K562 (cell line): Measurements from ENCODE around the gene LRP1B. TPM values are rescaled to one million over a fixed set of nuclear protein-coding genes. Genes with fewer than 3 reads are reported as not detected.

Experiments used
- ATAC-seq: fragments of 200-7000 bp; cut with Tn5 transposase; 3 replicates; pipeline ENCODE4 v1.9.1; 2020; ENCODE audit warnings: moderate library complexity
- BruUV-seq: library from RNA; stranded (reverse); fragments of 400-500 nt; replicated peaks from 2 replicates; lab custom pipeline; 2021; lab: Mats Ljungman, UMichigan
- CTCF ChIA-PET: fragments of 300-600 bp; formaldehyde crosslinking; extraction: SDS; loops from one replicate; lab custom pipeline; 2021; ENCODE audit warnings: low intra/inter-chr PET ratio; lab: Yijun Ruan, JAX
- POLR2A ChIA-PET: fragments of 300-600, 350-650 bp; sonication (Branson Sonifier 250); formaldehyde crosslinking; extraction: SDS; loops from one replicate; lab custom pipeline; 2021; ENCODE audit warnings: antibody characterized with exemption, inconsistent platforms; lab: Yijun Ruan, JAX
- DNase-seq, 4 experiments: peaks; one replicate each; pipeline versions ENCODE4 v3.0.0 to v3.0.0-alpha.2; 2011 to 2018; ENCODE audit warnings: low spot score in 3 of 4, mixed read lengths in 3 of 4; ENCODE audit errors: extremely low read depth in 1 of 4
- FAIRE-seq: peaks from 2 replicates; lab custom pipeline; 2011; peaks lifted over from hg19 to GRCh38; lab: Jason Lieb, UNC
- H2AFZ ChIP-seq: 2 replicates; pipeline ENCODE4 v1.6.0; 2011; ENCODE audit warnings: low read depth, low read length, control low read depth, inconsistent platforms
- H3K27ac ChIP-seq: fragments of 200-600 bp; 3 replicates; pipeline ENCODE4 v1.8.0; 2011; ENCODE audit warnings: low read depth, mild to moderate bottlenecking, control low read depth, inconsistent platforms, low read length, moderate library complexity, mixed read lengths; ENCODE audit errors: extremely low read depth
- H3K27me3 ChIP-seq, 2 experiments: fragments of 300-600 bp in 1 of 2; 2 replicates in 1 of 2; 3 replicates in 1 of 2; pipeline versions ENCODE4 v1.6.0 to v1.8.0; 2011; ENCODE audit warnings: inconsistent platforms in 2 of 2, low read length in 2 of 2, mild to moderate bottlenecking in 1 of 2, mixed read lengths in 1 of 2, moderate library complexity in 1 of 2; ENCODE audit not compliant: control insufficient read depth in 2 of 2, insufficient read depth in 2 of 2
- H3K36me3 ChIP-seq: fragments of 300-600 bp; 3 replicates; pipeline ENCODE4 v1.8.0; 2011; ENCODE audit warnings: mild to moderate bottlenecking, low read length, inconsistent platforms; ENCODE audit not compliant: control insufficient read depth, insufficient read depth
- H3K4me1 ChIP-seq, 2 experiments: fragments of 200-600 bp in 1 of 2; replicated peaks in 1 of 2; 2 replicates in 1 of 2; 3 replicates in 1 of 2; pipeline versions ENCODE4 v1.5.1 to v1.8.0; 2011; ENCODE audit warnings: inconsistent platforms in 2 of 2, low read length in 2 of 2, mild to moderate bottlenecking in 1 of 2, mixed read lengths in 1 of 2, moderate library complexity in 1 of 2; ENCODE audit not compliant: control insufficient read depth in 2 of 2, insufficient read depth in 2 of 2
- H3K4me2 ChIP-seq: 2 replicates; pipeline ENCODE4 v1.6.1; 2011; ENCODE audit warnings: low read length, control low read depth, inconsistent platforms, mixed read lengths; ENCODE audit not compliant: insufficient read depth
- H3K4me3 ChIP-seq: fragments of 200-600 bp; sonication (generic), shearing (Covaris generic); 2 replicates; pipeline ENCODE4 v1.5.1; 2016; ENCODE audit warnings: control low read depth, inconsistent platforms
- H3K79me2 ChIP-seq: fragments of 200-600 bp; 3 replicates; pipeline ENCODE4 v1.8.0; 2011; ENCODE audit warnings: low read length, inconsistent platforms; ENCODE audit not compliant: control insufficient read depth, insufficient read depth
- H3K9ac ChIP-seq, 2 experiments: 2 replicates each; pipeline versions ENCODE4 v1.6.0 to v1.6.1; 2011; ENCODE audit warnings: low read depth in 2 of 2, low read length in 2 of 2, control low read depth in 1 of 2, inconsistent platforms in 1 of 2, mild to moderate bottlenecking in 1 of 2, mixed read lengths in 1 of 2; ENCODE audit not compliant: insufficient read depth in 1 of 2
- H3K9me1 ChIP-seq: one replicate; pipeline ENCODE4 v1.6.0; 2011; ENCODE audit warnings: inconsistent platforms, mild to moderate bottlenecking, low read length, moderate library complexity; ENCODE audit not compliant: control insufficient read depth, insufficient read depth
- H3K9me3 ChIP-seq: replicated peaks from 2 replicates; pipeline ENCODE4 v1.5.1; 2011; ENCODE audit warnings: low read depth, low read length, inconsistent platforms; ENCODE audit not compliant: control insufficient read depth, insufficient read depth
- H4K20me1 ChIP-seq: replicated peaks from 2 replicates; pipeline ENCODE4 v1.6.1; 2011; ENCODE audit warnings: low read length, inconsistent platforms, mixed read lengths; ENCODE audit not compliant: control insufficient read depth, insufficient read depth
- FUS ChIP-seq: fragments of 200-400 bp; formaldehyde crosslinking; optimal IDR thresholded peaks from 2 replicates; pipeline ENCODE3; 2017; ENCODE audit warnings: low read depth, low read length
- HDAC3 ChIP-seq: fragments of 450-650 bp; IDR thresholded peaks from 2 replicates; pipeline ENCODE4 v1.6.1; 2018; ENCODE audit warnings: borderline replicate concordance, mild to moderate bottlenecking, moderate library complexity; ENCODE audit not compliant: partially characterized antibody
- PTTG1 ChIP-seq: fragments of 450-650 bp; IDR thresholded peaks from 2 replicates; pipeline ENCODE4 v1.6.1; 2016; ENCODE audit warnings: low read depth, mild to moderate bottlenecking, missing genetic modification characterization, missing compliant biosample characterization
- ZNF354B ChIP-seq: fragments of 250-450 bp; sonication (Bioruptor Pico); IDR thresholded peaks from 2 replicates; pipeline ENCODE4 v1.4.0; 2020
- WGBS: fragments of 100-300 bp; shearing (Covaris generic); methylation state at CpG from one replicate; pipeline ENCODE4 v1.1.6; 2016; ENCODE audit warnings: low coverage, mixed read lengths; ENCODE audit not compliant: insufficient coverage; ENCODE audit errors: missing lambda C conversion rate; 5-methylcytosine and 5-hydroxymethylcytosine counted together
- in situ Hi-C: fragments of 300-500 bp; cut with MboI; formaldehyde crosslinking; loops from 4 replicates; pipeline ENCODE4 v1.15.0; 2018; ENCODE audit warnings: inconsistent platforms, mixed read lengths
- intact Hi-C: fragments of 100-400 bp; cut with micrococcal nuclease; formaldehyde crosslinking; loops from 2 replicates; pipeline ENCODE4 v1.14.2; 2022
- polyA plus RNA-seq, 8 experiments: library from polyadenylated mRNA; depleted of rRNA in 4 of 8; stranded (reverse) in 5 of 8; unstranded in 3 of 8; fragments of >200 nt; fragmentation: Nextera tagmentation in 2 of 8; fragmentation: Illumina TruSeq in 1 of 8; extraction: Ambion mirVana in 2 of 8; extraction: Trizol in 1 of 8; gene quantifications; 2 replicates each; pipeline versions ENCODE4 v1.2.1 to v1.2.3, GENCODE V29; 2011 to 2014; ENCODE audit warnings: inconsistent platforms in 1 of 8, missing spikeins in 1 of 8
- total RNA-seq, 7 experiments: library from RNA; depleted of rRNA in 6 of 7; stranded (reverse); fragments of >200 nt in 6 of 7; fragmentation: Illumina TruSeq in 2 of 7; extraction: Trizol in 2 of 7; gene quantifications; 2 replicates each; pipeline versions ENCODE4 v1.2.1 to v1.2.3, GENCODE V29; 2011 to 2021; ENCODE audit warnings: low replicate concordance in 1 of 7
- TF ChIP-seq, protein P1 (sequence below), 2 experiments: fragments of 450-650 bp in 1 of 2; sonication (generic) in 1 of 2; formaldehyde crosslinking in 1 of 2; IDR thresholded peaks in 1 of 2; conservative IDR thresholded peaks in 1 of 2; 2 replicates each; pipeline versions ENCODE4 v1.6.1 to v1.8.1; 2016 to 2023; ENCODE audit warnings: mild to moderate bottlenecking in 2 of 2, moderate library complexity in 2 of 2, inconsistent platforms in 1 of 2, missing genetic modification reagents in 1 of 2
- TF ChIP-seq, protein P2 (sequence below), 2 experiments: fragments of 450-650 bp in 1 of 2; IDR thresholded peaks; 2 replicates each; pipeline ENCODE4 v1.6.1; 2011 to 2017; ENCODE audit warnings: low read depth in 2 of 2, antibody characterized with exemption in 1 of 2, borderline replicate concordance in 1 of 2, low read length in 1 of 2, mild to moderate bottlenecking in 1 of 2, mixed read lengths in 1 of 2; ENCODE audit not compliant: control insufficient read depth in 1 of 2
- TF ChIP-seq, protein P3 (sequence below): fragments of 450-650 bp; formaldehyde crosslinking; IDR thresholded peaks from 2 replicates; pipeline ENCODE4 v1.4.0; 2022; ENCODE audit warnings: mild to moderate bottlenecking, moderate library complexity
- TF ChIP-seq, protein P4 (sequence below): fragments of 450-650 bp; IDR thresholded peaks from 2 replicates; pipeline ENCODE4 v1.6.1; 2016; ENCODE audit warnings: missing biosample characterization, missing genetic modification characterization

Gene LRP1B
- total and polyA plus RNA-seq, 9 of the 15 experiments (the other 6 are each of a cell fraction or from before 2014, with no cell fraction given): not detected

DNA sequence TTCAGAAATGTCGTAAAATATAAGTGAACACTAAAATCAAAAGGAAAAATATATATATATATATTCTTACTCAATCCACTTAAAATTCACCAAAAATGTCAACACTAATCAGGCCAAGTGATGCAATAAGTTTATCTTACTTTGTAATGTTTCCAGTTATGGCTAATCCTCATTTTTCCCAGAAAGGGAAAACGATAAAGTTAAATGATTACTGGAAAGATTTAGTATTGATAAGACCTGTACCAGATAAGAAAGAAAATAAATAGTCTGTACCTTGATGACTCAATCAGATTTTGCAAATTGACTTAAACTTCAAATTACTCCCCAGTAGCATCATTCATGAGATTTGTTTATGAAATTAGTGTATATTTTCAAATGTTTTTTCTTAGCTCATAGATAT is 407.0 kb downstream of the LRP1B start:
- in situ Hi-C loops: no loop called here
- intact Hi-C loops: no loop called here
- H3K9ac ChIP-seq: no peak overlapping the region
- ATAC-seq (no peak), DNase-seq (no peak), FAIRE-seq (no peak)
- H3K4me3 ChIP-seq: no peak overlapping the region
- no peaks in the 10 kb centered on the region for H3K27me3 ChIP-seq
- no TSS peak for BruUV-seq
- no peaks in the 10 kb centered on the region for H3K9me3 ChIP-seq
- H3K79me2 ChIP-seq: no peaks in the 10 kb centered on the region
- no peaks in the 10 kb centered on the region for H4K20me1 ChIP-seq
- no peak overlapping the region for H3K27ac ChIP-seq
- CTCF ChIA-PET: no interaction called here
- H3K4me1 ChIP-seq: no peaks in the 10 kb centered on the region
- H3K9me1 ChIP-seq: no peaks in the 10 kb centered on the region
- H2AFZ ChIP-seq: no peak overlapping the region
- WGBS: 0% methylated on average over 2 of the region's 2 CpGs
- no peak overlapping the region for H3K4me2 ChIP-seq
- H3K36me3 ChIP-seq: no peaks in the 10 kb centered on the region
- POLR2A ChIA-PET: no interaction called here
- TF ChIP-seq, protein P1, sequence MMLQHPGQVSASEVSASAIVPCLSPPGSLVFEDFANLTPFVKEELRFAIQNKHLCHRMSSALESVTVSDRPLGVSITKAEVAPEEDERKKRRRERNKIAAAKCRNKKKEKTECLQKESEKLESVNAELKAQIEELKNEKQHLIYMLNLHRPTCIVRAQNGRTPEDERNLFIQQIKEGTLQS (IDR thresholded peaks at IDR 0.05): peak; percentile 15; the same call in 1 of the 2 replicates
- TF ChIP-seq, protein P1 (CRISPR knock-in tag; conservative IDR thresholded peaks at IDR 0.05): no peak
- no peak for TF ChIP-seq HDAC3

DNA sequence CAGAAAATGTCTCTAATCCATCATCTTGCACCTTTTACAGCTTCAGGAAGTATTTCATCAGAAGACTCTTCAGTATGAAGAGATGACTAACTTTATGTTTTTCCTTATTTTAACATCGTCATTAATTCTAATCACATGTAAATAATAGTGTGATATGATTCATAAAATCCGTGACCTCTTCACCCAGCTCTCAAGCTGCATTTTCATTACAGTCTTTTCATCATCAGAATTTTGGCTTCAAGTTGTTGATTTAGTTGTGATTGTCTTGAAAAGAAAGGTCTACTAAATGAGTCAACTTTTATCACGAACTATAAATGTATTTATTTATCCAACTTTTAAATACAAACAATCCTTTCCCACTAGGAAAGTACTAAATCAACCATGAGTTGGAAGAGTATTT is 410.3 kb downstream of the LRP1B start:
- Histone ChIP-seq H2AFZ (no peak overlapping the region), H3K4me3 (no peak overlapping the region), H3K4me1 (no peaks in the 10 kb centered on the region), H3K79me2 (no peaks in the 10 kb centered on the region), H3K27ac (no peak overlapping the region), H3K27me3 (no peaks in the 10 kb centered on the region), H3K9me1 (no peaks in the 10 kb centered on the region), H3K9me3 (no peaks in the 10 kb centered on the region; the same call in 1 of the 2 replicates), H3K9ac (no peak overlapping the region), H3K36me3 (no peaks in the 10 kb centered on the region), H4K20me1 (no peaks in the 10 kb centered on the region), H3K4me2 (no peak overlapping the region)
- in situ Hi-C loops: no loop called here
- no peak for DNase-seq
- POLR2A ChIA-PET: no interaction called here
- intact Hi-C loops: no loop called here
- no peak for FAIRE-seq
- CTCF ChIA-PET: no interaction called here
- WGBS: 0% methylated on average over 3 of the region's 3 CpGs
- BruUV-seq: no TSS peak
- ATAC-seq: no peak
- TF ChIP-seq, protein P2, sequence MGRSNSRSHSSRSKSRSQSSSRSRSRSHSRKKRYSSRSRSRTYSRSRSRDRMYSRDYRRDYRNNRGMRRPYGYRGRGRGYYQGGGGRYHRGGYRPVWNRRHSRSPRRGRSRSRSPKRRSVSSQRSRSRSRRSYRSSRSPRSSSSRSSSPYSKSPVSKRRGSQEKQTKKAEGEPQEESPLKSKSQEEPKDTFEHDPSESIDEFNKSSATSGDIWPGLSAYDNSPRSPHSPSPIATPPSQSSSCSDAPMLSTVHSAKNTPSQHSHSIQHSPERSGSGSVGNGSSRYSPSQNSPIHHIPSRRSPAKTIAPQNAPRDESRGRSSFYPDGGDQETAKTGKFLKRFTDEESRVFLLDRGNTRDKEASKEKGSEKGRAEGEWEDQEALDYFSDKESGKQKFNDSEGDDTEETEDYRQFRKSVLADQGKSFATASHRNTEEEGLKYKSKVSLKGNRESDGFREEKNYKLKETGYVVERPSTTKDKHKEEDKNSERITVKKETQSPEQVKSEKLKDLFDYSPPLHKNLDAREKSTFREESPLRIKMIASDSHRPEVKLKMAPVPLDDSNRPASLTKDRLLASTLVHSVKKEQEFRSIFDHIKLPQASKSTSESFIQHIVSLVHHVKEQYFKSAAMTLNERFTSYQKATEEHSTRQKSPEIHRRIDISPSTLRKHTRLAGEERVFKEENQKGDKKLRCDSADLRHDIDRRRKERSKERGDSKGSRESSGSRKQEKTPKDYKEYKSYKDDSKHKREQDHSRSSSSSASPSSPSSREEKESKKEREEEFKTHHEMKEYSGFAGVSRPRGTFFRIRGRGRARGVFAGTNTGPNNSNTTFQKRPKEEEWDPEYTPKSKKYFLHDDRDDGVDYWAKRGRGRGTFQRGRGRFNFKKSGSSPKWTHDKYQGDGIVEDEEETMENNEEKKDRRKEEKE (IDR thresholded peaks at IDR 0.05; ENCODE audit: borderline replicate concordance in 1 of 2, control insufficient read depth in 1 of 2, low read depth in 2 of 2, low read length in 1 of 2): no peak
- no peak for TF ChIP-seq FUS
- TF ChIP-seq, protein P3, sequence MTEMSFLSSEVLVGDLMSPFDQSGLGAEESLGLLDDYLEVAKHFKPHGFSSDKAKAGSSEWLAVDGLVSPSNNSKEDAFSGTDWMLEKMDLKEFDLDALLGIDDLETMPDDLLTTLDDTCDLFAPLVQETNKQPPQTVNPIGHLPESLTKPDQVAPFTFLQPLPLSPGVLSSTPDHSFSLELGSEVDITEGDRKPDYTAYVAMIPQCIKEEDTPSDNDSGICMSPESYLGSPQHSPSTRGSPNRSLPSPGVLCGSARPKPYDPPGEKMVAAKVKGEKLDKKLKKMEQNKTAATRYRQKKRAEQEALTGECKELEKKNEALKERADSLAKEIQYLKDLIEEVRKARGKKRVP (CRISPR knock-in tag): no peak
- no peak for TF ChIP-seq PTTG1 (tag)
- no peak for TF ChIP-seq ZNF354B (CRISPR knock-in tag)
- TF ChIP-seq, protein P4, sequence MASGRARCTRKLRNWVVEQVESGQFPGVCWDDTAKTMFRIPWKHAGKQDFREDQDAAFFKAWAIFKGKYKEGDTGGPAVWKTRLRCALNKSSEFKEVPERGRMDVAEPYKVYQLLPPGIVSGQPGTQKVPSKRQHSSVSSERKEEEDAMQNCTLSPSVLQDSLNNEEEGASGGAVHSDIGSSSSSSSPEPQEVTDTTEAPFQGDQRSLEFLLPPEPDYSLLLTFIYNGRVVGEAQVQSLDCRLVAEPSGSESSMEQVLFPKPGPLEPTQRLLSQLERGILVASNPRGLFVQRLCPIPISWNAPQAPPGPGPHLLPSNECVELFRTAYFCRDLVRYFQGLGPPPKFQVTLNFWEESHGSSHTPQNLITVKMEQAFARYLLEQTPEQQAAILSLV (tag): no peak
